ENCODE results near the gene RIPOR1. TPM values are rescaled to one million over a fixed set of nuclear protein-coding genes. Genes with fewer than 3 reads are reported as not detected.
A peak's percentile ranks its signal among the peaks of the same experiment; 100 is the strongest.

RIPOR1 gene
- total RNA-seq, 1 donor from 2014 or later: 74.9 TPM

- TF ChIP-seq, protein P1, sequence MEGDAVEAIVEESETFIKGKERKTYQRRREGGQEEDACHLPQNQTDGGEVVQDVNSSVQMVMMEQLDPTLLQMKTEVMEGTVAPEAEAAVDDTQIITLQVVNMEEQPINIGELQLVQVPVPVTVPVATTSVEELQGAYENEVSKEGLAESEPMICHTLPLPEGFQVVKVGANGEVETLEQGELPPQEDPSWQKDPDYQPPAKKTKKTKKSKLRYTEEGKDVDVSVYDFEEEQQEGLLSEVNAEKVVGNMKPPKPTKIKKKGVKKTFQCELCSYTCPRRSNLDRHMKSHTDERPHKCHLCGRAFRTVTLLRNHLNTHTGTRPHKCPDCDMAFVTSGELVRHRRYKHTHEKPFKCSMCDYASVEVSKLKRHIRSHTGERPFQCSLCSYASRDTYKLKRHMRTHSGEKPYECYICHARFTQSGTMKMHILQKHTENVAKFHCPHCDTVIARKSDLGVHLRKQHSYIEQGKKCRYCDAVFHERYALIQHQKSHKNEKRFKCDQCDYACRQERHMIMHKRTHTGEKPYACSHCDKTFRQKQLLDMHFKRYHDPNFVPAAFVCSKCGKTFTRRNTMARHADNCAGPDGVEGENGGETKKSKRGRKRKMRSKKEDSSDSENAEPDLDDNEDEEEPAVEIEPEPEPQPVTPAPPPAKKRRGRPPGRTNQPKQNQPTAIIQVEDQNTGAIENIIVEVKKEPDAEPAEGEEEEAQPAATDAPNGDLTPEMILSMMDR (conservative IDR thresholded peaks at IDR 0.05; ENCODE audit: low read depth, low read length): peak; percentile 89
- no peak for DNase-seq (ENCODE audit: low read depth)
- H3K4me3 ChIP-seq (ENCODE audit: low read depth, low read length): no peak overlapping the region
Measured at GRCh38 chr16:67546761-67547422, 18.3 kb downstream of the RIPOR1 start.

- TF ChIP-seq, protein P1 (conservative IDR thresholded peaks at IDR 0.05; ENCODE audit: low read depth, low read length): no peak
- H3K4me3 ChIP-seq (ENCODE audit: low read depth, low read length): no peak overlapping the region
- no peak for DNase-seq (ENCODE audit: low read depth)
Measured at GRCh38 chr16:67547423-67548264, 19.0 kb downstream of the RIPOR1 start.

GRCh38 chr16:67548265-67549126 is 19.9 kb downstream of the RIPOR1 start:
- TF ChIP-seq, protein P1 (conservative IDR thresholded peaks at IDR 0.05; ENCODE audit: low read depth, low read length): no peak
- H3K4me3 ChIP-seq (ENCODE audit: low read depth, low read length): no peak overlapping the region
- DNase-seq (ENCODE audit: low read depth): no peak

GRCh38 chr16:67549240-67549639 is 20.6 kb downstream of the RIPOR1 start:
- H3K4me3 ChIP-seq (ENCODE audit: low read depth, low read length): no peak overlapping the region
- DNase-seq (ENCODE audit: low read depth): no peak
- TF ChIP-seq, protein P1 (conservative IDR thresholded peaks at IDR 0.05; ENCODE audit: low read depth, low read length): no peak

DNA sequence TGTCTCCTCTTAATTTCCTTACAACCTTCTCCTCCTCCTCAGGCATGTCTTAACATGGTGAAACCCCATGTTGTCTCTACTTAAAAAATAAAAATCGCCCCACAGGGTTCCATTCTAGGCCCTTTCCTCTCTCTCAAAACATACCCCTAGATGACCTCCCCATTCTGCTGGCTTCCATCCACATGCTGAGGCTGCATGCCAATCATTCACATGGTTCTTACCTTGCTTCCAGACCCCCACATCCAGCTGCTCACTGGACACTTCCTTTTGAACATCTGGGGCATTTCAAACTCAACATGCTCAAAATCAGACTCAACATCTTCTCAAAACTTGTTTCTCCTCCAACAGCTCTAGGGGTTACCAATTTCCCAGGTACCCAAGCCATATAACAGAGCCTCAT is 21.3 kb downstream of the RIPOR1 start:
- TF ChIP-seq, protein P1 (conservative IDR thresholded peaks at IDR 0.05; ENCODE audit: low read depth, low read length): no peak
- H3K4me3 ChIP-seq (ENCODE audit: low read depth, low read length): no peak overlapping the region
- no peak for DNase-seq (ENCODE audit: low read depth)

DNA sequence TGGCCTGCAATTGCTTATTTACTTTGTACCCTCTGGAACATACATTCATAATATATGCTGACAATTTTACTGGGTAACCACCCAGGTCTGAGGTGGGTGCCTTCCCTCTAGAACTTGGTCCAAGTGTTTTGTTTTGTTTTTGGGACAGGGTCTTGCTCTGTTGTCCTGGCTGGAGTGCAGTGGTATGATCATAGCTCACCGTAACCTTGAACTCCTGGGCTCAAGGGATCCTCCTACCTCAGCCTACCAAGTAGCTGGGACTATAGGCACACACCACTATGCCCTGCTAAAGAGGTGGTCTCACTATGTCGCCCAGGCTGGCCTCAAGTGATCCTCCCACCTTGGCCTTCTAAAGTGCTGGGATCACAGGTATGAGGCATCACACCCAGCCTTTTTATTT is 22.5 kb downstream of the RIPOR1 start:
- TF ChIP-seq, protein P1 (conservative IDR thresholded peaks at IDR 0.05; ENCODE audit: low read depth, low read length): no peak
- no peak overlapping the region for H3K4me3 ChIP-seq (ENCODE audit: low read depth, low read length)
- DNase-seq (ENCODE audit: low read depth): no peak
